GM12801 (cell line): Measurements from ENCODE around the gene COG2.

Source experiments
- CTCF ChIP-seq: IDR thresholded peaks from one replicate; pipeline ENCODE4 v1.5.1; 2011; ENCODE audit warnings: control low read depth; ENCODE audit not compliant: insufficient read length; ENCODE audit errors: extremely low read depth

Gene COG2

DNA sequence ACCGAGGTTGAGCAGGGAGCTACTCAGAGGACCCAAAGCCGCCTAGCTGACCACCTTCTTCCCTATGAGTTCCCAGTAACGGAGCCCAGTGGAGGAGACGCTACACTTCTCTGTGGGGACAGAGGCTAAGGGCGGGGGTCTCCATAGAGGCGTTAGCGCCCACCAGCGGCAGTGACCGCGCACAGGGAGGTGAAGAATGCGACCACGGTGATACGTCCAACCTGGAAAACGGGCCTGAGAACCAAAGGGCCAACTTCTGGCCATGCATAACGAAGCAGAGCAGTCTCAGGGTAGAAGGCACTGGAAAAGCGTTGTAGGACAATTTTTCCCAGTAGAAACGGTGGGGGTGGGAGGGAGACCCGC lies 400 bp upstream of the COG2 start:
- TF ChIP-seq CTCF = no peak

DNA sequence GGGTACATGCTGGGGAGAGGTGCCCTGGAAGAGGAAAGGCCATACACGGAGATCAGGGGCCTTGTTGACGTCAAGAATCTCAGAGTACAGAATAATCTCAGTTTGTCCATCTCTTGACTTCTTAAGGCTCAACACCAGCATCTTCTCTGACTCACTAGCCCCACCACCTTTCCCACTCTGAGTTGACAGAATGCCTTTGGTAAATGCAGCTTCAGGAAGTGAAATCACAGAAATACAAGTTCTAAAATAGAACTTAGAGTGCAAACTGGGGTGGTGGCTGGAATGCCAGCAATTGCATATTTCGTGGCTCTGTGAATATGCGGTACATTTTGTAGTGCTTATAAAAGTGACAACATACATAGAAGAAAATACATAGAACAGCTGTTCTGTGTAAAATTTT lies 1.6 kb downstream of the COG2 start:
- no peak for TF ChIP-seq CTCF

DNA sequence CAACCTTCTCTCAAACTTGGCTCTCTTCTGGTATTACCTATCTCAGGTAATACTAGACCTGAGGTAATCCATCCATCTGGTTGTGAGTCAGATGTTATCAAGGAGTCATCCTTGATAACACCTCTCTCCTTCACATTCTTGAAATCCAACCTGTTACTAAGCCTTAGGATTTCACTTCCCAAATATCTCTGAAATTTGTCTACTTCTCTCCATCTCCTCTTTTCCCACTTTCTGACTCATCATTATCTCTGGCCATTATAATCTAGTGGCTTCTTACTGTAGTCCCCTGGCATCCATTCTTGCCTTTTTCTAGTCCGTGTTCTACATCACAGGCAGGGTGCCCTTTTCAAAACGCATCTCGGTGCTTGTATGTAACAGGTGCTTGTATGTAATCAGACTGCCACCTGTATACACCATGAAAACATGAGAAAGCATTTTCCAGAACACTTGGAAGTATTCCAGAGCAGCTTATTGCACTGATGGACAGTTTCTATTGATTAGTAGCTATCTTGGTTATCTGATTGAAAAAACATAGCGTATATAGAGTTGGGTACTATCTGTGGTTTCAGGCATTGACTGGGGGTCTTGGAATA lies 4.5 kb downstream of the COG2 start:
- TF ChIP-seq CTCF = no peak

GRCh38 chr1:230647321-230647720 lies 5.0 kb downstream of the COG2 start:
- TF ChIP-seq CTCF = no peak

DNA sequence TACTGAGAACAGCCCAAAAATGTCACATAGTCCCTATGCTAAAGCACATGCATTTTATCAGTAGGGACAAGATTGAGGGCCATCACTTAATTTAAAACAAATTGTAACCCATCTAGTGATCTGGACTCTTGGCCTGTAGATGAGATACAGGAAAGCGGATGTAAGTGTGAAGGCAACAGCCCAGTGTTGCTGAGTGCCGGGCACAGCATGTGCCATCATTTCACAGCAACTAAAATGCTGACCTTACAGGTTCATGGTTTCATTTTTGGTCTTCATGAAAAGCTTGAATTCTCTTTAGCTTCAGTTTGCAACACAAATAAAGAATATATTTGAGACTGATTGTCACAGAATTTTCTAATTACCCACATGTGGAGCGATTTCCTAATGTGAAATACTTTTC lies 5.8 kb downstream of the COG2 start:
- no peak for TF ChIP-seq CTCF

- TF ChIP-seq CTCF = no peak
These were observed 8.0 kb downstream of the COG2 start for GRCh38 chr1:230650300-230650699.

- no peak for TF ChIP-seq CTCF
These were observed 9.0 kb downstream of the COG2 start for GRCh38 chr1:230651235-230651634.

GRCh38 chr1:230658691-230659090 lies 16.4 kb downstream of the COG2 start:
- no peak for TF ChIP-seq CTCF
